Measurements from ENCODE around the gene ZNF423.

GRCh38 chr16:49486400-49486799 is 369.5 kb downstream of the ZNF423 start:
- TF ChIP-seq SUZ12 (IDR thresholded peaks at IDR 0.05; ENCODE audit: extremely low read depth, insufficient read depth, insufficient read length) (no peak), YY1 (IDR thresholded peaks at IDR 0.05; ENCODE audit: insufficient read depth, insufficient read length) (no peak)
